Vagina (tissue), 2 donors: ENCODE data around the gene CADM2.

ENCODE experiments used
- POLR2A ChIP-seq, 2 donors: fragments of 450-650 bp; IDR thresholded peaks; one replicate each; pipeline ENCODE4 v1.6.1; 2017; ENCODE audit warnings: antibody characterized with exemption in 2 of 2, mild to moderate bottlenecking in 2 of 2, moderate library complexity in 2 of 2
- POLR2AphosphoS5 ChIP-seq, 2 donors: sonication (generic); formaldehyde crosslinking; IDR thresholded peaks; one replicate each; pipeline ENCODE4 v1.9.0; 2017; ENCODE audit warnings: antibody characterized with exemption in 2 of 2, mild to moderate bottlenecking in 2 of 2, low read depth in 1 of 2; ENCODE audit not compliant: insufficient read depth in 1 of 2
- TF ChIP-seq, protein P1 (sequence below), 3 experiments: fragments of 450-650 bp in 2 of 3; fragments of 200-600 bp in 1 of 3; sonication (generic) in 1 of 3; IDR thresholded peaks; one replicate each; pipeline ENCODE4 v1.5.1; 2017 to 2019; ENCODE audit warnings: antibody characterized with exemption in 3 of 3, mild to moderate bottlenecking in 2 of 3, moderate library complexity in 2 of 3

DNA sequence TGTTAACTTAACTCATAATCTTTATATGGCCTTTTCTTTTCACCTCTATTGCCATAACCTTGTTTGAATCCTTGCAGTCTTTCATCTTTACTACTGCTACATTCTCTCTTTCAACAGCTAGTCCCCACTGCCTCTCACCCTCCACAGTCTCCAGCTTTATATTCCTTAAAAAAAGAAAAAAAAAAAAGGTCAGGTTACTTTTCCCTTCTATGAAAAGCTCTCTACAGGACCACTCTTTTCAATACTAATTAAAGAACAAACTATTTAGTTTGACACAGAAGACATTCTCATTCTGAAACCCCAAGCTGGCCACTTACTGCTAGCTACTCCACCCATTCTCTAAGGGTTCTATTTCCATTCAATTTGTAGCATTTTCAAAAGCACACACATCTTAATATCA, 25.6 kb downstream of the CADM2 start:
- TF ChIP-seq, protein P1, sequence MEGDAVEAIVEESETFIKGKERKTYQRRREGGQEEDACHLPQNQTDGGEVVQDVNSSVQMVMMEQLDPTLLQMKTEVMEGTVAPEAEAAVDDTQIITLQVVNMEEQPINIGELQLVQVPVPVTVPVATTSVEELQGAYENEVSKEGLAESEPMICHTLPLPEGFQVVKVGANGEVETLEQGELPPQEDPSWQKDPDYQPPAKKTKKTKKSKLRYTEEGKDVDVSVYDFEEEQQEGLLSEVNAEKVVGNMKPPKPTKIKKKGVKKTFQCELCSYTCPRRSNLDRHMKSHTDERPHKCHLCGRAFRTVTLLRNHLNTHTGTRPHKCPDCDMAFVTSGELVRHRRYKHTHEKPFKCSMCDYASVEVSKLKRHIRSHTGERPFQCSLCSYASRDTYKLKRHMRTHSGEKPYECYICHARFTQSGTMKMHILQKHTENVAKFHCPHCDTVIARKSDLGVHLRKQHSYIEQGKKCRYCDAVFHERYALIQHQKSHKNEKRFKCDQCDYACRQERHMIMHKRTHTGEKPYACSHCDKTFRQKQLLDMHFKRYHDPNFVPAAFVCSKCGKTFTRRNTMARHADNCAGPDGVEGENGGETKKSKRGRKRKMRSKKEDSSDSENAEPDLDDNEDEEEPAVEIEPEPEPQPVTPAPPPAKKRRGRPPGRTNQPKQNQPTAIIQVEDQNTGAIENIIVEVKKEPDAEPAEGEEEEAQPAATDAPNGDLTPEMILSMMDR (IDR thresholded peaks at IDR 0.05), result no peak
- TF ChIP-seq POLR2A (IDR thresholded peaks at IDR 0.05) (no peak), POLR2AphosphoS5 (IDR thresholded peaks at IDR 0.05; ENCODE audit: insufficient read depth in 1 of 2, low read depth in 1 of 2) (no peak)
